Lower leg skin (tissue), 3 donors: Measurements from ENCODE around the gene C20orf96.

ENCODE experiments used
- CTCF ChIP-seq, 3 donors: fragments of 450-650 bp; IDR thresholded peaks; one replicate each; pipeline ENCODE4 v1.5.1; 2016; ENCODE audit warnings: antibody characterized with exemption in 3 of 3, mild to moderate bottlenecking in 3 of 3, moderate library complexity in 2 of 3
- POLR2A ChIP-seq, 2 donors: fragments of 450-650 bp; IDR thresholded peaks; one replicate each; pipeline ENCODE4 v1.6.1; 2016 to 2017; ENCODE audit warnings: antibody characterized with exemption in 2 of 2, mild to moderate bottlenecking in 1 of 2, moderate library complexity in 1 of 2

GRCh38 chr20:273884-274283, 16.7 kb downstream of the C20orf96 start:
- TF ChIP-seq POLR2A (IDR thresholded peaks at IDR 0.05) (no peak), CTCF (IDR thresholded peaks at IDR 0.05) (no peak)
